HG03432 (cell line): ENCODE data around the gene AKR7A2.

Experiments used
- ATAC-seq: cut with Tn5 transposase; IDR thresholded peaks from one replicate; pipeline ENCODE4 v1.9.1; 2021; ENCODE audit warnings: mild to moderate bottlenecking, moderate library complexity; ENCODE audit not compliant: unreplicated experiment

Gene AKR7A2

GRCh38 chr1:19343617-19344350 lies 31.8 kb upstream of the AKR7A2 start:
- ATAC-seq, result no peak

- ATAC-seq, result no peak
Measured at GRCh38 chr1:19342894-19343616, 31.1 kb upstream of the AKR7A2 start.

- no peak for ATAC-seq
Measured at GRCh38 chr1:19342062-19342750, 30.3 kb upstream of the AKR7A2 start.

GRCh38 chr1:19341201-19342061 lies 29.5 kb upstream of the AKR7A2 start:
- peak; percentile 45 for ATAC-seq

GRCh38 chr1:19340387-19340937 lies 28.5 kb upstream of the AKR7A2 start:
- ATAC-seq, result no peak

- ATAC-seq, result no peak
Measured at GRCh38 chr1:19339214-19339861, 27.4 kb upstream of the AKR7A2 start.

- no peak for ATAC-seq
Measured at GRCh38 chr1:19338323-19338762, 26.4 kb upstream of the AKR7A2 start.

GRCh38 chr1:19337289-19337688 lies 25.3 kb upstream of the AKR7A2 start:
- ATAC-seq, result no peak

- no peak for ATAC-seq
Measured at GRCh38 chr1:19336543-19336942, 24.6 kb upstream of the AKR7A2 start.

GRCh38 chr1:19333587-19334354 lies 21.8 kb upstream of the AKR7A2 start:
- ATAC-seq, result no peak

- no peak for ATAC-seq
Measured at GRCh38 chr1:19332832-19333231, 20.9 kb upstream of the AKR7A2 start.

GRCh38 chr1:19331262-19331878 lies 19.4 kb upstream of the AKR7A2 start:
- ATAC-seq, result no peak

GRCh38 chr1:19330449-19331135 lies 18.6 kb upstream of the AKR7A2 start:
- ATAC-seq, result no peak

GRCh38 chr1:19329611-19330010 lies 17.7 kb upstream of the AKR7A2 start:
- ATAC-seq, result no peak

GRCh38 chr1:19329188-19329587 lies 17.2 kb upstream of the AKR7A2 start:
- no peak for ATAC-seq

GRCh38 chr1:19328486-19328885 lies 16.5 kb upstream of the AKR7A2 start:
- no peak for ATAC-seq

GRCh38 chr1:19327736-19328135 lies 15.8 kb upstream of the AKR7A2 start:
- no peak for ATAC-seq

- ATAC-seq, result no peak
Measured at GRCh38 chr1:19327301-19327700, 15.4 kb upstream of the AKR7A2 start.
